ENCODE data around the gene ANO2.

The ANO2 gene

GRCh38 chr12:5784462-5785130 lies 160.5 kb downstream of the ANO2 start:
- TF ChIP-seq CTCF (IDR thresholded peaks at IDR 0.05; ENCODE audit: low read depth, low read length, missing control alignments) = no peak
- DNase-seq (ENCODE audit: low read depth) = no peak
- no peak overlapping the region for H3K4me3 ChIP-seq (ENCODE audit: low read depth, low read length)

GRCh38 chr12:5783289-5783920 lies 161.7 kb downstream of the ANO2 start:
- no peak for DNase-seq (ENCODE audit: low read depth)
- no peak overlapping the region for H3K4me3 ChIP-seq (ENCODE audit: low read depth, low read length)

GRCh38 chr12:5780536-5780935 lies 164.5 kb downstream of the ANO2 start:
- H3K4me3 ChIP-seq (ENCODE audit: low read depth, low read length) = no peak overlapping the region
- no peak for DNase-seq (ENCODE audit: low read depth)
- TF ChIP-seq CTCF (IDR thresholded peaks at IDR 0.05; ENCODE audit: low read depth, low read length, missing control alignments) = no peak

More at GRCh38 chr12:5783289-5783920, 161.7 kb downstream of the ANO2 start:
- no peak for TF ChIP-seq CTCF (IDR thresholded peaks at IDR 0.05; ENCODE audit: low read depth, low read length, missing control alignments)

- no peak for TF ChIP-seq CTCF (IDR thresholded peaks at IDR 0.05; ENCODE audit: low read depth, low read length, missing control alignments)
- H3K4me3 ChIP-seq (ENCODE audit: low read depth, low read length) = no peak overlapping the region
- DNase-seq (ENCODE audit: low read depth) = no peak
Measured at GRCh38 chr12:5779401-5779800, 165.7 kb downstream of the ANO2 start.

- no peak overlapping the region for H3K4me3 ChIP-seq (ENCODE audit: low read depth, low read length)
- DNase-seq (ENCODE audit: low read depth) = no peak
- no peak for TF ChIP-seq CTCF (IDR thresholded peaks at IDR 0.05; ENCODE audit: low read depth, low read length, missing control alignments)
Measured at GRCh38 chr12:5778821-5779220, 166.2 kb downstream of the ANO2 start.

- no peak for TF ChIP-seq CTCF (IDR thresholded peaks at IDR 0.05; ENCODE audit: low read depth, low read length, missing control alignments)
- DNase-seq (ENCODE audit: low read depth) = no peak
- no peak overlapping the region for H3K4me3 ChIP-seq (ENCODE audit: low read depth, low read length)
Measured at GRCh38 chr12:5777451-5777850, 167.6 kb downstream of the ANO2 start.

- no peak overlapping the region for H3K4me3 ChIP-seq (ENCODE audit: low read depth, low read length)
- no peak for TF ChIP-seq CTCF (IDR thresholded peaks at IDR 0.05; ENCODE audit: low read depth, low read length, missing control alignments)
- no peak for DNase-seq (ENCODE audit: low read depth)
Measured at GRCh38 chr12:5776091-5776490, 169.0 kb downstream of the ANO2 start.

Measured in GM12864 (cell line).